Effector CD4-positive, alpha-beta T cell (primary cell): ENCODE data around the gene RAD51D.
"Not testable (repeated sequence)": the region's sequence is repeated elsewhere in the genome, so short reads cannot be mapped to it uniquely, and the experiment has no call there.

Experiments used
- DNase-seq: peaks from one replicate; pipeline ENCODE4 v3.0.0-alpha.2; 2020

Gene RAD51D

GRCh38 chr17:35064516-35065215 lies 55.0 kb downstream of the RAD51D start:
- no peak for DNase-seq

GRCh38 chr17:35063514-35064223 lies 56.0 kb downstream of the RAD51D start, which contains the start of gene RFFL:
TSS of gene RFFL (minus strand) at chr17:35063707. CDS start at chr17:35026553, 37,154 bp downstream.
- peak; percentile 83 for DNase-seq

- DNase-seq = no peak
Measured at GRCh38 chr17:35062308-35062707, 57.4 kb downstream of the RAD51D start.

- no peak for DNase-seq
Measured at GRCh38 chr17:35057332-35057915, 62.2 kb downstream of the RAD51D start.

GRCh38 chr17:35056013-35056412 lies 63.6 kb downstream of the RAD51D start:
- DNase-seq = no peak

GRCh38 chr17:35053204-35053603 lies 66.5 kb downstream of the RAD51D start:
- DNase-seq = no peak

- DNase-seq = no peak
Measured at GRCh38 chr17:35052780-35053179, 66.9 kb downstream of the RAD51D start.

GRCh38 chr17:35052241-35052610 lies 67.4 kb downstream of the RAD51D start:
- DNase-seq = no peak

GRCh38 chr17:35051579-35052240 lies 68.0 kb downstream of the RAD51D start:
- DNase-seq = no peak

- DNase-seq = peak; percentile 47
Measured at GRCh38 chr17:35051183-35051578, 68.5 kb downstream of the RAD51D start.

GRCh38 chr17:35050170-35050569 lies 69.5 kb downstream of the RAD51D start:
- no peak for DNase-seq

GRCh38 chr17:35048685-35049379 lies 70.8 kb downstream of the RAD51D start:
- no peak for DNase-seq

GRCh38 chr17:35046740-35047283 lies 72.8 kb downstream of the RAD51D start:
- DNase-seq = peak; percentile 56

- DNase-seq = no peak
Measured at GRCh38 chr17:35046245-35046644, 73.4 kb downstream of the RAD51D start.

GRCh38 chr17:35045458-35045979 lies 74.1 kb downstream of the RAD51D start:
- not testable (repeated sequence) for DNase-seq

- DNase-seq = no peak
Measured at GRCh38 chr17:35044181-35044580, 75.5 kb downstream of the RAD51D start.
